ENCODE measurements around the gene CCDC38. TPM values are rescaled to one million over a fixed set of nuclear protein-coding genes. Genes with fewer than 3 reads are reported as not detected.
A peak's percentile ranks its signal among the peaks of the same experiment; 100 is the strongest.

Gene CCDC38
- total and polyA plus RNA-seq, 3 donors from 2014 or later: 7.7 to 31.8 (median 25.8) TPM

DNA sequence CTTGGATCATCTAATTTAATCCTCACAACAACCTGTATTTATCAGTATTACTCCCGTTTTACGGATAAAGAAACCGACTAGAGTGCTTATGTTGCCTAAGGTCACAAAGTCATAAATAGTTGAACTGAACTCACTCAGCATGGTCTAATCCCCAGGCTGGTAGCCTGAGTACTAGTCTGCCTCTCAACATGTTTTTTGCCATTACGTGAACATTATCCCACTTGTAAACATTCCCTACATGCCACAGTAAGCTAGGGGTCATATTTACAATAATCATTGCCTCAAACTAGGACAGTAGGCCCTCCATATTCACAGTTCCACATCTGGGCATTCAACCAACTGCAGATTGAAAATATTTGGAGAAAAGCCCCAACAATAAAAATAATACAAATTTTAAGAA, 71.5 kb downstream of the CCDC38 start:
- Histone ChIP-seq H3K36me3 (ENCODE audit: low read depth, missing control alignments) (no peaks in the 10 kb centered on the region), H3K4me3 (no peak overlapping the region), H3K9me3 (no peaks in the 10 kb centered on the region), H3K27ac (no peak overlapping the region), H3K4me1 (no peaks in the 10 kb centered on the region), H3K27me3 (no peaks in the 10 kb centered on the region)
- WGBS, 2 donors: 90 to 95% methylated on average over 4 of the region's 4 CpGs
- TF ChIP-seq, protein P1, sequence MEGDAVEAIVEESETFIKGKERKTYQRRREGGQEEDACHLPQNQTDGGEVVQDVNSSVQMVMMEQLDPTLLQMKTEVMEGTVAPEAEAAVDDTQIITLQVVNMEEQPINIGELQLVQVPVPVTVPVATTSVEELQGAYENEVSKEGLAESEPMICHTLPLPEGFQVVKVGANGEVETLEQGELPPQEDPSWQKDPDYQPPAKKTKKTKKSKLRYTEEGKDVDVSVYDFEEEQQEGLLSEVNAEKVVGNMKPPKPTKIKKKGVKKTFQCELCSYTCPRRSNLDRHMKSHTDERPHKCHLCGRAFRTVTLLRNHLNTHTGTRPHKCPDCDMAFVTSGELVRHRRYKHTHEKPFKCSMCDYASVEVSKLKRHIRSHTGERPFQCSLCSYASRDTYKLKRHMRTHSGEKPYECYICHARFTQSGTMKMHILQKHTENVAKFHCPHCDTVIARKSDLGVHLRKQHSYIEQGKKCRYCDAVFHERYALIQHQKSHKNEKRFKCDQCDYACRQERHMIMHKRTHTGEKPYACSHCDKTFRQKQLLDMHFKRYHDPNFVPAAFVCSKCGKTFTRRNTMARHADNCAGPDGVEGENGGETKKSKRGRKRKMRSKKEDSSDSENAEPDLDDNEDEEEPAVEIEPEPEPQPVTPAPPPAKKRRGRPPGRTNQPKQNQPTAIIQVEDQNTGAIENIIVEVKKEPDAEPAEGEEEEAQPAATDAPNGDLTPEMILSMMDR (IDR thresholded peaks at IDR 0.05): no peak
- DNase-seq: no peak
- intact Hi-C loops (cut with DNase I; ENCODE audit: low total_unique reads): no loop called here

DNA sequence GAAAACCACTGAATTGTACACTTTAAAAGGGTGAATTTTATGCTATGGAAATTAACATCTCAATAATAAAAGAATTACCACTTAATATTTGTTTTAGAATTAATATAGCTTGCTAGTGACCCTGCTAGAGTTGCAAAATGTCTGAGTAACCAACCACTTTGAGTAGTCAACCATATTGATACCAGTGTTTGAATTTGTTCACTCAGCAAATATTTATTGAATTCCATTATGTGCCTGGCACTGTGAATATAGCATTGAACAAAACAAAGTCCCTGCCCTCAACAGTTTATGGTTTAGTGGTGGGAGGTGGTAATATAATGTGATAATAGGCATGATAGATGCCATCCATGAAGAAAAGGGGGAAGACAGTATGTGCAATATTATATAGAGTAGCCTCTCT, 79.1 kb downstream of the CCDC38 start:
- peaks cover 5% of the 10 kb centered on the region for H3K4me1 ChIP-seq
- H3K9me3 ChIP-seq: no peaks in the 10 kb centered on the region
- H3K27me3 ChIP-seq: no peaks in the 10 kb centered on the region
- H3K27ac ChIP-seq: no peak overlapping the region
- no peak overlapping the region for H3K4me3 ChIP-seq
- TF ChIP-seq, protein P1 (IDR thresholded peaks at IDR 0.05): no peak
- no peak for TF ChIP-seq POLR2A (IDR thresholded peaks at IDR 0.05)
- no peak for DNase-seq
- intact Hi-C loops (cut with DNase I; ENCODE audit: low total_unique reads): no loop called here
- no peaks in the 10 kb centered on the region for H3K36me3 ChIP-seq (ENCODE audit: low read depth, missing control alignments)

DNA sequence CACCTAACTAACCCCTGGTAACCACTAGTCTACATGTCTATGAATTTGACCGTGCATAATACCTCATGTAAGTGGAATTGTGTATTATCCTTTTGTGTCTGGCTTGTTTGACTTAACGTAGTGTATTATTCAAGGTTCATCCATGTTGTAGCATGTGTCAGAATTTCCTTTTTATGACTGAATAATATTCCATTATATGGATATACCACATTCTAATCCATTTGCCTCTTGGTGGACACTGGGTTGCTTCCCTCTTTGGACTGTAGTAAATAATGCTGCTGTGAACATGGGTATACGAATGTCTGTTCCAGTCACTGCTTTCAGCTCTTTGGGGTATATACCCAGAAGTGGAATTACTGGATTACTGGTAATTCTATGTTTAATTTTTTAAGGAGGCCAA, 80.4 kb downstream of the CCDC38 start:
- H3K27ac ChIP-seq: no peak overlapping the region
- no peaks in the 10 kb centered on the region for H3K36me3 ChIP-seq (ENCODE audit: low read depth, missing control alignments)
- H3K4me3 ChIP-seq: no peak overlapping the region
- DNase-seq: no peak
- H3K27me3 ChIP-seq: no peaks in the 10 kb centered on the region
- intact Hi-C loops (cut with DNase I; ENCODE audit: low total_unique reads): no loop called here
- WGBS, 2 donors: 99 to 100% methylated on average over 3 of the region's 3 CpGs
- no peaks in the 10 kb centered on the region for H3K9me3 ChIP-seq
- TF ChIP-seq, protein P1 (IDR thresholded peaks at IDR 0.05): no peak
- no peak for TF ChIP-seq POLR2A (IDR thresholded peaks at IDR 0.05)
- peaks cover 5% of the 10 kb centered on the region for H3K4me1 ChIP-seq

DNA sequence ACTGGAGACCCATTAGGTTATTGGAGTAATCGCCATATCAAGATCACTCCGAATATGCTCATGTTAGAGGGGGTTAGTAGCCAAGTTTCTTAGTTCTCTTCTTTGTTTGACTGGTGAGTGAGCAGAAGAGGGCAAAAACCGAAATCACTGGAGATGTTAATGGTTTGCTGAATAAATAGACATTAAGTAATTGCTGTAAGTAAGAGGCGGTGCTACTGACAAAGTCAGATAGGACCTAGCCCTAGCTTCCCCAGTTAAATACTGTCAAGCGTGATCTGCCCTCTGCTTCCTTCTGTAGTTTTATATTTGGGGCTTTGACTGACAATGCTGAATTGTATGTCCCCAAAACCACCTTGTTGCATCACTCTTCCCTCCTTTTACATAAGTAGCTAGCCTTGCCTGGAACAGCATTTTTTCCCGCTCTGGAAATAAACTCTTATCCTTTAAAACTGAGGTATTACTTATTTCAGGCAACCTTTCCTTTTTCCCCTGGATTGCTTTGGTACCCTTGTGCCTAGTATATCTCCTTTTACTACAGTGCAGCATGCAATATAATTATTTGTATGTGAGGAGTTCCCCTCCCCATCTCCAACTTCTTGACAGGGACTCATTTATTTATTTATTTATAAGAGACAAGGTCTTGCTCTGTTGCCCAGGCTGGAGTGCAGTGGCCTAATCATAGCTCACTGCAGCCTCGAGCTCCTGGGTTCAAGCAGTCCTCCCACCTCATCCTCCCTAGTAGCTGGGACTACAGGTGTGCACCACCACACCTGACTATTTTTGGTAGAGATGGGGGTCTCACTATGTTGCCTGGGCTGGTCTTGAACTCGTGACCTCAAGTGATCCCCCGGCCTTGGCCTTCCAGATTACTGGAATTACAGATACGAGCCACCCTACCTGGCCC, 82.2 kb downstream of the CCDC38 start:
- intact Hi-C loops (cut with DNase I; ENCODE audit: low total_unique reads): no loop called here
- DNase-seq: no peak
- Histone ChIP-seq H3K4me1 (peaks cover 5% of the 10 kb centered on the region), H3K4me3 (peak overlapping the region; percentile 80 to 82), H3K9me3 (no peaks in the 10 kb centered on the region), H3K36me3 (ENCODE audit: low read depth, missing control alignments) (no peaks in the 10 kb centered on the region), H3K27me3 (no peaks in the 10 kb centered on the region), H3K27ac (no peak overlapping the region)
- WGBS, 2 donors: 58% methylated on average over 10 of the region's 10 CpGs
- no peak for TF ChIP-seq POLR2A (IDR thresholded peaks at IDR 0.05)

DNA sequence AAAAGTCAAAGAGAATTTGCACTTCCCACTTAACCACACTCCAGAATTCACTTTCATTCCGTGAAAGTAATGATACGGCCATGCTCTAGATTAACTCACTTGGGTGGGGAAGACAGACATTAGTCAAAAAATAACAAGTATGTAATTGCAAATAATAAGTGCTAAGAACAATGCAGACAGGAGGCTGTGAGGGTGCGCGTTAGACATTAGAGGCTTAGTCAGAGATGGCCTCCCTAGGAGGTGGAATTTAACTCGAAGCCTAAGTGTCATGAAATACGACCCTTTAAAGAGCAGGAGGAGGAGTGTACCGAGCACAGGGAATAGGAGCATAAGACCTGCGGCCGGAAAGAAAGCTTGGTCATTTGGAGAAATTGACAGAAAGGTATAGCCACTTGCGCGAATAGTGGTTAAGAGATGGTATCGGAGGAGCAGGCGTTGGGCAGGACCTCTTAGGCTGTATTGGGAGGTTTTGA, 83.0 kb downstream of the CCDC38 start:
- Histone ChIP-seq H3K4me1 (peaks cover 5% of the 10 kb centered on the region), H3K4me3 (peak overlapping the region; percentile 80 to 82), H3K36me3 (ENCODE audit: low read depth, missing control alignments) (no peaks in the 10 kb centered on the region), H3K9me3 (no peaks in the 10 kb centered on the region), H3K27ac (peak overlapping the region; percentile 41 to 81), H3K27me3 (no peaks in the 10 kb centered on the region)
- WGBS, 2 donors: 1 to 2% methylated on average over 13 of the region's 13 CpGs
- no peak for TF ChIP-seq POLR2A (IDR thresholded peaks at IDR 0.05)
- TF ChIP-seq, protein P1 (IDR thresholded peaks at IDR 0.05): no peak
- intact Hi-C loops (cut with DNase I; ENCODE audit: low total_unique reads): no loop called here
- no peak for DNase-seq
